Transverse colon (tissue), 4 donors: ENCODE data around the gene GPATCH1. TPM values are rescaled to one million over a fixed set of nuclear protein-coding genes. Genes with fewer than 3 reads are reported as not detected.

ENCODE experiments used
- DNase-seq: peaks from one replicate; pipeline ENCODE4 v3.0.0-alpha.2; 2019
- H3K27ac ChIP-seq, 4 donors: fragments of 200-600 bp; sonication (generic); 2 replicates each; pipeline ENCODE4 v1.5.1; 2016 to 2018; ENCODE audit warnings: inconsistent platforms in 4 of 4
- H3K27me3 ChIP-seq: fragments of 200-600 bp; sonication (generic); 2 replicates; pipeline ENCODE4 v1.5.1; 2017; ENCODE audit warnings: inconsistent platforms
- H3K36me3 ChIP-seq, 4 donors: fragments of 200-600 bp; sonication (generic); 2 replicates each; pipeline ENCODE4 v1.5.1; 2017 to 2019; ENCODE audit warnings: inconsistent platforms in 4 of 4
- H3K4me1 ChIP-seq, 4 donors: fragments of 200-600 bp; sonication (generic); 2 replicates each; pipeline ENCODE4 v1.5.1; 2017 to 2020; ENCODE audit warnings: inconsistent platforms in 4 of 4
- H3K4me3 ChIP-seq, 4 donors: fragments of 200-600 bp; sonication (generic); 1 replicate in 1 of 4; 2 replicates in 3 of 4; pipeline versions ENCODE4 v1.5.1 to v1.6.1; 2017 to 2019; ENCODE audit warnings: inconsistent platforms in 4 of 4
- H3K9me3 ChIP-seq, 2 donors: fragments of 200-600 bp; sonication (generic); 2 replicates each; pipeline ENCODE4 v1.5.1; 2017 to 2019; ENCODE audit warnings: inconsistent platforms in 2 of 2
- CTCF ChIP-seq, 5 experiments: fragments of 200-600 bp in 3 of 5; fragments of 450-650 bp in 2 of 5; sonication (generic) in 3 of 5; IDR thresholded peaks; 1 replicate in 2 of 5; 2 replicates in 3 of 5; pipeline ENCODE4 v1.5.1; 2016 to 2017; ENCODE audit warnings: antibody characterized with exemption in 5 of 5, inconsistent platforms in 3 of 5, mild to moderate bottlenecking in 2 of 5, moderate library complexity in 1 of 5
- EP300 ChIP-seq: sonication (generic); formaldehyde crosslinking; IDR thresholded peaks from one replicate; pipeline ENCODE4 v1.6.1; 2017; ENCODE audit warnings: antibody characterized with exemption, low read depth
- POLR2A ChIP-seq: fragments of 450-650 bp; IDR thresholded peaks from one replicate; pipeline ENCODE4 v1.6.1; 2016; ENCODE audit warnings: antibody characterized with exemption, mild to moderate bottlenecking, moderate library complexity
- POLR2AphosphoS5 ChIP-seq, 3 donors: sonication (generic); formaldehyde crosslinking; IDR thresholded peaks; one replicate each; pipeline ENCODE4 v1.6.1; 2016; ENCODE audit warnings: antibody characterized with exemption in 3 of 3
- WGBS, 2 donors: methylation state at CpG; one replicate each; pipeline ENCODE4 v1.1.5; 2018; ENCODE audit warnings: low coverage in 1 of 2; 5-methylcytosine and 5-hydroxymethylcytosine counted together
- in situ Hi-C, 4 donors: fragments of 200-750 bp; cut with MboI; loops; one replicate each; pipeline versions ENCODE4 v1.15.0 to v1.15.1; 2017; ENCODE audit warnings: low sequenced_read_pairs in 3 of 4, low pct_ligation_motif_present in 1 of 4, low pct_unique_long_range_greater_than_20kb in 1 of 4
- intact Hi-C: fragments of 100-400 bp; cut with DNase I; formaldehyde crosslinking; loops from one replicate; pipeline ENCODE4 v1.15.1; 2023; ENCODE audit warnings: low total_unique reads
- total RNA-seq, 4 donors: library from RNA; depleted of rRNA; stranded (reverse); fragments of >200 nt; gene quantifications; one replicate each; pipeline ENCODE4 v1.1.0, GENCODE V29; 2016

Gene GPATCH1
- total RNA-seq, 4 donors from 2014 or later: 9.1 to 16.8 (median 14.8) TPM

GRCh38 chr19:33156334-33156733 lies 75.4 kb downstream of the GPATCH1 start:
- Histone ChIP-seq H3K27ac (no peak overlapping the region), H3K27me3 (no peaks in the 10 kb centered on the region)
- intact Hi-C loops: no loop called here

GRCh38 chr19:33157906-33158305 lies 76.9 kb downstream of the GPATCH1 start:
- no peak overlapping the region for H3K4me3 ChIP-seq
- no peaks in the 10 kb centered on the region for H3K36me3 ChIP-seq
- intact Hi-C loops: no loop called here
- TF ChIP-seq CTCF (IDR thresholded peaks at IDR 0.05): no peak
- TF ChIP-seq POLR2AphosphoS5 (IDR thresholded peaks at IDR 0.05): no peak
- no peak for TF ChIP-seq EP300
- no peak for TF ChIP-seq POLR2A
- H3K9me3 ChIP-seq: no peaks in the 10 kb centered on the region
- no peak for DNase-seq
- no peaks in the 10 kb centered on the region for H3K27me3 ChIP-seq
- no peaks in the 10 kb centered on the region for H3K4me1 ChIP-seq
- 78 to 100% methylated on average over 1 to 3 of the region's 3 CpGs for WGBS, 2 donors
- in situ Hi-C loops: no loop called here
- no peak overlapping the region for H3K27ac ChIP-seq

More at GRCh38 chr19:33156334-33156733, 75.4 kb downstream of the GPATCH1 start:
- Histone ChIP-seq H3K9me3 (no peaks in the 10 kb centered on the region), H3K4me1 (no peaks in the 10 kb centered on the region), H3K4me3 (no peak overlapping the region), H3K36me3 (no peaks in the 10 kb centered on the region)
- no peak for DNase-seq
- in situ Hi-C loops: no loop called here
- 79% methylated on average over 5 of the region's 5 CpGs; no CpG with 5 or more reads in 1 of the 2 donors for WGBS, 2 donors
- TF ChIP-seq CTCF (IDR thresholded peaks at IDR 0.05): no peak
- no peak for TF ChIP-seq POLR2A
- TF ChIP-seq POLR2AphosphoS5 (IDR thresholded peaks at IDR 0.05): no peak
- no peak for TF ChIP-seq EP300

GRCh38 chr19:33158365-33158764 lies 77.4 kb downstream of the GPATCH1 start:
- H3K4me1 ChIP-seq: no peaks in the 10 kb centered on the region
- intact Hi-C loops (no loop called here), in situ Hi-C loops (no loop called here)
- H3K27me3 ChIP-seq: no peaks in the 10 kb centered on the region
- H3K27ac ChIP-seq: no peak overlapping the region
- no peak for TF ChIP-seq EP300
- no peak for DNase-seq
- H3K4me3 ChIP-seq: no peak overlapping the region
- WGBS, 2 donors: 70 to 93% methylated on average over 2 to 6 of the region's 6 CpGs
- H3K9me3 ChIP-seq: no peaks in the 10 kb centered on the region
- H3K36me3 ChIP-seq: no peaks in the 10 kb centered on the region

- WGBS, 2 donors: 97 to 98% methylated on average over 4 of the region's 4 CpGs
- Histone ChIP-seq H3K9me3 (no peaks in the 10 kb centered on the region), H3K4me1 (no peaks in the 10 kb centered on the region), H3K27me3 (no peaks in the 10 kb centered on the region), H3K36me3 (no peaks in the 10 kb centered on the region), H3K4me3 (no peak overlapping the region), H3K27ac (no peak overlapping the region)
- no peak for DNase-seq
- TF ChIP-seq CTCF (IDR thresholded peaks at IDR 0.05) (no peak), POLR2A (no peak), EP300 (no peak)
- intact Hi-C loops: no loop called here
- in situ Hi-C loops: no loop called here
Observed at GRCh38 chr19:33159149-33159548, 78.2 kb downstream of the GPATCH1 start.

GRCh38 chr19:33159893-33160292 lies 78.9 kb downstream of the GPATCH1 start:
- in situ Hi-C loops: no loop called here
- 88% methylated on average over 8 of the region's 8 CpGs; no CpG with 5 or more reads in 1 of the 2 donors for WGBS, 2 donors
- no peak for TF ChIP-seq POLR2A
- no peak for TF ChIP-seq POLR2AphosphoS5 (IDR thresholded peaks at IDR 0.05)
- no peak for TF ChIP-seq CTCF (IDR thresholded peaks at IDR 0.05)
- TF ChIP-seq EP300: no peak
- H3K27me3 ChIP-seq: no peaks in the 10 kb centered on the region
- H3K9me3 ChIP-seq: no peaks in the 10 kb centered on the region
- intact Hi-C loops: no loop called here
- no peaks in the 10 kb centered on the region for H3K4me1 ChIP-seq
- H3K27ac ChIP-seq: no peak overlapping the region
- no peak overlapping the region for H3K4me3 ChIP-seq
- no peaks in the 10 kb centered on the region for H3K36me3 ChIP-seq
- no peak for DNase-seq
